NT2/D1 (cell line): ENCODE results near the gene FRG2B.
"Not testable (repeated sequence)": the region's sequence is repeated elsewhere in the genome, so short reads cannot be mapped to it uniquely, and the experiment has no call there.

Experiments used
- DNase-seq: peaks from one replicate; pipeline ENCODE4 v3.0.0-alpha.2; 2011; ENCODE audit warnings: low read depth, low spot score
- H3K27me3 ChIP-seq: 2 replicates; pipeline ENCODE4 v1.6.0; 2011; ENCODE audit warnings: mild to moderate bottlenecking; ENCODE audit not compliant: insufficient read length, insufficient read depth
- H3K36me3 ChIP-seq: 2 replicates; pipeline ENCODE4 v1.6.1; 2011; ENCODE audit warnings: mild to moderate bottlenecking, low read length, mixed read lengths; ENCODE audit not compliant: insufficient read depth, insufficient read length
- H3K4me1 ChIP-seq: 2 replicates; pipeline ENCODE4 v1.5.1; 2011; ENCODE audit not compliant: insufficient read depth, insufficient read length
- H3K4me3 ChIP-seq: 2 replicates; pipeline ENCODE4 v1.5.1; 2011; ENCODE audit warnings: low read depth; ENCODE audit not compliant: insufficient read length
- H3K9ac ChIP-seq: 2 replicates; pipeline ENCODE4 v1.6.0; 2011; ENCODE audit warnings: low read depth; ENCODE audit not compliant: insufficient read length
- H3K9me3 ChIP-seq: 2 replicates; pipeline ENCODE4 v1.5.1; 2011; ENCODE audit warnings: mild to moderate bottlenecking, low read length; ENCODE audit not compliant: insufficient read depth
- SUZ12 ChIP-seq: IDR thresholded peaks from 2 replicates; pipeline ENCODE4 v1.6.1; 2011; ENCODE audit not compliant: insufficient read length, insufficient read depth; ENCODE audit errors: extremely low read depth
- YY1 ChIP-seq: IDR thresholded peaks from 2 replicates; pipeline ENCODE4 v1.6.1; 2011; ENCODE audit not compliant: insufficient read length, insufficient read depth
- ZNF274 ChIP-seq: IDR thresholded peaks from 2 replicates; pipeline ENCODE4 v1.6.1; 2011; ENCODE audit warnings: mild to moderate bottlenecking, low read depth, low read length

Gene FRG2B

DNA sequence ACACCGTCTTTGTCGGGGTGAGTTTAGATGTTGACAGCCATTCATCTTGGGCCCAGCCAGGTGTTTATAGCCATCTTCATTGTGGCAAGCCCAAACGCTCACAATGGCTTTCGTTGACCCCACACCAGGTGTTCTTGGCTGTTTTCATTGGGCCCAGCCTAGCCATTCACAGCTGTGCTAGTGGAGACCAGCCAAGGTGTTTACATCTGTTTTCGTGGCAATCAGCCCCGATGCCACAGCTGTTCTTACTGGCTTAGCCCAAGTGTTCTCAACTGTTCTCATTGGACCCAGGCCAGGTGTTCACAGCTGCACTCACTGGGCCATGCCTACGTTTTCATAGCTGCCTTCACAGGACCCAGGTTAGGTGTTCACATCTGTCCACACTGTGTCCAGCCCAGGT, 7.7 kb downstream of the FRG2B start:
- TF ChIP-seq ZNF274: no peak
- TF ChIP-seq YY1: no peak
- no peak for TF ChIP-seq SUZ12
- H3K36me3 ChIP-seq: no peaks in the 10 kb centered on the region
- H3K9ac ChIP-seq: no peak overlapping the region
- DNase-seq: no peak
- H3K4me1 ChIP-seq: no peaks in the 10 kb centered on the region
- no peaks in the 10 kb centered on the region for H3K9me3 ChIP-seq
- peaks cover 3% of the 10 kb centered on the region for H3K27me3 ChIP-seq
- H3K4me3 ChIP-seq: no peak overlapping the region

DNA sequence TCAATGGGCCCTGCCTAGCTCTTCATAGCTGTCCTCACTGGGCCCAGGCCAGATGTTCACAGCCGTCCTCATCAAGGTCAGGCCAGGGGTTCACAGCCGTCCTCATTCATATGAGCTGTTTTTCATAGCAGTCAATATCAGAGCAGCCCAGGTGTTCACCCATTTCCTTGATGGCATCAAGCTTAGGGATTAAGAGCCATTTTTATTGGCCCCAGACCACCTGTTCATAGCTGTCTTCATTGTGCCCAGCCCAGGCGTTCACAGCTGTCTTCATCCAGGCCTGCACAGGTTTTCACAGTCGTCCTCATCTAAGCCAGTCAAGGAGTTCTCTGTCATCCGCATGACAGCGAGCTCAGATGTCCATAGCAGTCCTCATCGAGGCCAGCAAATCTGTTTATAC, 9.4 kb downstream of the FRG2B start:
- H3K36me3 ChIP-seq: no peaks in the 10 kb centered on the region
- H3K9ac ChIP-seq: no peak overlapping the region
- no peaks in the 10 kb centered on the region for H3K27me3 ChIP-seq
- H3K9me3 ChIP-seq: no peaks in the 10 kb centered on the region
- TF ChIP-seq YY1 (no peak), ZNF274 (no peak), SUZ12 (no peak)
- no peak for DNase-seq
- H3K4me3 ChIP-seq: no peak overlapping the region
- no peaks in the 10 kb centered on the region for H3K4me1 ChIP-seq

GRCh38 chr10:133616371-133617130, 10.0 kb downstream of the FRG2B start:
- H3K9me3 ChIP-seq: no peaks in the 10 kb centered on the region
- no peak for DNase-seq
- H3K9ac ChIP-seq: no peak overlapping the region
- no peak overlapping the region for H3K4me3 ChIP-seq
- H3K36me3 ChIP-seq: no peaks in the 10 kb centered on the region
- TF ChIP-seq SUZ12: no peak
- TF ChIP-seq ZNF274: no peak
- no peak for TF ChIP-seq YY1
- no peaks in the 10 kb centered on the region for H3K27me3 ChIP-seq
- H3K4me1 ChIP-seq: no peaks in the 10 kb centered on the region

- H3K27me3 ChIP-seq: no peaks in the 10 kb centered on the region
- DNase-seq: no peak
- TF ChIP-seq ZNF274: no peak
- TF ChIP-seq SUZ12: no peak
- no peak for TF ChIP-seq YY1
Observed at GRCh38 chr10:133614830-133615580, 11.6 kb downstream of the FRG2B start.

GRCh38 chr10:133613699-133614098, 12.9 kb downstream of the FRG2B start:
- DNase-seq: no peak
- no peak overlapping the region for H3K9ac ChIP-seq
- no peaks in the 10 kb centered on the region for H3K27me3 ChIP-seq
- TF ChIP-seq YY1: no peak
- no peak for TF ChIP-seq ZNF274
- no peak for TF ChIP-seq SUZ12
- no peaks in the 10 kb centered on the region for H3K4me1 ChIP-seq
- no peaks in the 10 kb centered on the region for H3K36me3 ChIP-seq
- no peaks in the 10 kb centered on the region for H3K9me3 ChIP-seq
- no peak overlapping the region for H3K4me3 ChIP-seq

More at GRCh38 chr10:133614830-133615580, 11.6 kb downstream of the FRG2B start:
- H3K36me3 ChIP-seq: no peaks in the 10 kb centered on the region
- no peak overlapping the region for H3K4me3 ChIP-seq
- no peak overlapping the region for H3K9ac ChIP-seq
- no peaks in the 10 kb centered on the region for H3K9me3 ChIP-seq
- no peaks in the 10 kb centered on the region for H3K4me1 ChIP-seq

DNA sequence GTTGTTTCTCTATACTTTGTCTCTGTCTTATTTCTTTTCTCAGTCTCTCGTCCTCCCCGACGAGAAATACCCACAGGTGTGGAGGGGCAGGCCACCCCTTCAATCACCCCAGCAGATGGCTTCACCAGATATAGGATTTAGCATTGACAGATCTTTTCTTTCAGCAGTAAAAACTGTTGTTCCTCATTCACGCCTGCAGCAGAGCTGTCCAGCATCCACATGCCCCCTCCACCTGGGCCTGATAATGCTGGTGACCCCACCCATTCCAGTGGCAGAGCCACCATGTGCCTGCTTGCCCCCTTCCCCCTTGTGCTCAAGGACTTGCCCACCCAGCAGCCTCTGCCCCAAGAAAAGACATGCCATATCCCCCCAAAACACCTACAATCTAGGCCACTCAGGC, 15.5 kb downstream of the FRG2B start:
- Histone ChIP-seq H3K9ac (no peak overlapping the region), H3K4me1 (no peaks in the 10 kb centered on the region), H3K27me3 (no peaks in the 10 kb centered on the region), H3K9me3 (peaks cover 8% of the 10 kb centered on the region; the same call in 1 of the 2 replicates), H3K4me3 (no peak overlapping the region), H3K36me3 (no peaks in the 10 kb centered on the region)
- no peak for DNase-seq
- no peak for TF ChIP-seq SUZ12
- TF ChIP-seq YY1: no peak
- no peak for TF ChIP-seq ZNF274

- Histone ChIP-seq H3K9me3 (peaks cover 8% of the 10 kb centered on the region; the same call in 1 of the 2 replicates), H3K4me3 (no peak overlapping the region), H3K36me3 (no peaks in the 10 kb centered on the region), H3K27me3 (peaks cover 6% of the 10 kb centered on the region), H3K9ac (no peak overlapping the region), H3K4me1 (no peaks in the 10 kb centered on the region)
- TF ChIP-seq YY1 (no peak), ZNF274 (no peak), SUZ12 (no peak)
- no peak for DNase-seq
Observed at GRCh38 chr10:133608855-133609254, 17.7 kb downstream of the FRG2B start.

DNA sequence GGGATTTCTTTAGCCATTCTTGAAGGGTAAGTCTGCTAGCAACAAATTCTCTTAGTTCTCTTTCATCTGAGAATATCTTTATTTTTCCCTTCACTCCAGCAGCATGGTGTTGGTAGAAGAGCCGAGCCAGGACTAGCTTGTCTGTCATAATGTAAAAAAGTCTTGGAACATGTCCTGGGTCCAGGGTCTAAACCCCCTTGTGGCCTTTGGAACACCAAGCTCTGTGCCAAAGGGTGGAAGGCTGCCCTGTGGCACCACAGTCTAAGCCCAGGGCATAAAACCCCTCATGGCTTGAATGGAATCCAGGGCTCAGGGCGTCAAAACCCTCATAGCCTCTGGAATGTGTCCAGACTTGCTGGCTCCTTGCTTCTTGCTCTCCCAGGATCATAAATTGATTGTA, 23.2 kb downstream of the FRG2B start:
- H3K27me3 ChIP-seq, H3K36me3 ChIP-seq, DNase-seq, H3K4me1 ChIP-seq, H3K9ac ChIP-seq, H3K9me3 ChIP-seq, H3K4me3 ChIP-seq: not testable (repeated sequence)
